A549 (cell line): ENCODE measurements around the gene ZDHHC11.

Experiments
- BHLHE40 ChIP-seq: IDR thresholded peaks from 2 replicates; pipeline ENCODE4 v1.6.1; 2012; ENCODE audit warnings: low read depth, low read length, inconsistent platforms
- CBX2 ChIP-seq: fragments of 200-600 bp; sonication (generic); IDR thresholded peaks from 2 replicates; pipeline ENCODE4 v1.6.1; 2016; ENCODE audit warnings: low read depth, mild to moderate bottlenecking, borderline replicate concordance
- CEBPB ChIP-seq, 2 experiments: fragments of >200 bp in 1 of 2; sonication (Bioruptor Twin) in 1 of 2; formaldehyde crosslinking in 1 of 2; IDR thresholded peaks; 2 replicates each; pipeline ENCODE4 v1.6.1; 2012 to 2016
- MAFK ChIP-seq: fragments of 450-650 bp; IDR thresholded peaks from 2 replicates; pipeline ENCODE4 v1.6.1; 2014; ENCODE audit not compliant: partially characterized antibody
- USF2 ChIP-seq: fragments of 450-650 bp; IDR thresholded peaks from 2 replicates; pipeline ENCODE4 v1.6.1; 2014; ENCODE audit warnings: antibody characterized with exemption
- TF ChIP-seq, protein P1 (sequence below): IDR thresholded peaks from 2 replicates; pipeline ENCODE4 v1.6.1; 2012
- TF ChIP-seq, protein P2 (sequence below): fragments of 250-450 bp; sonication (Bioruptor Pico); IDR thresholded peaks from 2 replicates; pipeline ENCODE4 v1.5.0; 2020; ENCODE audit warnings: low read depth, mild to moderate bottlenecking, moderate library complexity
- TF ChIP-seq, protein P3 (sequence below): fragments of >200 bp; sonication (Bioruptor Twin); formaldehyde crosslinking; IDR thresholded peaks from 3 replicates; pipeline ENCODE4 v1.5.1; 2016

DNA sequence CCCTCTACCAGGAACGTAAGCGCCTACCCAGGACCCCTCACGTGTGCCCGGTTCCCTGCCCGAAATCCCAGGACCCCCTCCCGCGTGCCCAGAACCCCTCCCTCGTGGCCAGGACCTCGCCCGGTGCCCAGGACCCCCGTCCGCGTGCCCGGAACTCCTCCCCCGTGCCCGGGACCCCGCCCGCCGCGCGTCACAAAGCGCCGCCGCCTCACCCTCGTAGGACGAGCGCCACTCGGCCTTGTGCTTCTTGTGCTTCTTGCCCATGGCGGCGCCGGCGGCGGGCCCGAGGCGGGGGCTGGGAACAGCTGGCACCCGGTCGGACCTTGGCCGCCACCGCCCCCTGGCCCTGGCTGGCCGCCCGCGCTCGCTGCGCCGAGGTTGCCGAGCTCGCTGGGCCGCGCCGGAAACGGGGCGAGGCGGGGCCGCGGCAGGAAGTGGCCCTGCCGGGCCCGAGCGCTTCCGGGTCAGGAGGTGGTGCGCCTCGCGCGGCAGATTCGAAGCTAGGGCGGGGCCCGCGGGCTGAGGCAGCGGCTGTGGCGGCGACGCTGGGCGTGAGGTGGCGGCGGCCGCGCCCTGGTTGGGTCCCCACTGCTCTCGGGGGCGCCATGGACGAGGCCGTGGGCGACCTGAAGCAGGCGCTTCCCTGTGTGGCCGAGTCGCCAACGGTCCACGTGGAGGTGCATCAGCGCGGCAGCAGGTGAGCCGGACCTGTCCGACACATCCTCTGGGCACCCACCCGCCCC is 41.8 kb upstream of the ZDHHC11 start, which contains the start of the genes BRD9 and TRIP13:
- TF ChIP-seq, protein P1, sequence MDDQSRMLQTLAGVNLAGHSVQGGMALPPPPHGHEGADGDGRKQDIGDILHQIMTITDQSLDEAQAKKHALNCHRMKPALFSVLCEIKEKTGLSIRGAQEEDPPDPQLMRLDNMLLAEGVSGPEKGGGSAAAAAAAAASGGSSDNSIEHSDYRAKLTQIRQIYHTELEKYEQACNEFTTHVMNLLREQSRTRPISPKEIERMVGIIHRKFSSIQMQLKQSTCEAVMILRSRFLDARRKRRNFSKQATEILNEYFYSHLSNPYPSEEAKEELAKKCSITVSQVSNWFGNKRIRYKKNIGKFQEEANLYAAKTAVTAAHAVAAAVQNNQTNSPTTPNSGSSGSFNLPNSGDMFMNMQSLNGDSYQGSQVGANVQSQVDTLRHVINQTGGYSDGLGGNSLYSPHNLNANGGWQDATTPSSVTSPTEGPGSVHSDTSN, result no peak
- TF ChIP-seq, protein P2, sequence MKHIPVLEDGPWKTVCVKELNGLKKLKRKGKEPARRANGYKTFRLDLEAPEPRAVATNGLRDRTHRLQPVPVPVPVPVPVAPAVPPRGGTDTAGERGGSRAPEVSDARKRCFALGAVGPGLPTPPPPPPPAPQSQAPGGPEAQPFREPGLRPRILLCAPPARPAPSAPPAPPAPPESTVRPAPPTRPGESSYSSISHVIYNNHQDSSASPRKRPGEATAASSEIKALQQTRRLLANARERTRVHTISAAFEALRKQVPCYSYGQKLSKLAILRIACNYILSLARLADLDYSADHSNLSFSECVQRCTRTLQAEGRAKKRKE (CRISPR knock-in tag), result no peak
- TF ChIP-seq CBX2 (no peak), MAFK (no peak), CEBPB (IDR thresholded peaks at IDR 0.05) (no peak), BHLHE40 (no peak), USF2 (no peak)
- TF ChIP-seq, protein P3, sequence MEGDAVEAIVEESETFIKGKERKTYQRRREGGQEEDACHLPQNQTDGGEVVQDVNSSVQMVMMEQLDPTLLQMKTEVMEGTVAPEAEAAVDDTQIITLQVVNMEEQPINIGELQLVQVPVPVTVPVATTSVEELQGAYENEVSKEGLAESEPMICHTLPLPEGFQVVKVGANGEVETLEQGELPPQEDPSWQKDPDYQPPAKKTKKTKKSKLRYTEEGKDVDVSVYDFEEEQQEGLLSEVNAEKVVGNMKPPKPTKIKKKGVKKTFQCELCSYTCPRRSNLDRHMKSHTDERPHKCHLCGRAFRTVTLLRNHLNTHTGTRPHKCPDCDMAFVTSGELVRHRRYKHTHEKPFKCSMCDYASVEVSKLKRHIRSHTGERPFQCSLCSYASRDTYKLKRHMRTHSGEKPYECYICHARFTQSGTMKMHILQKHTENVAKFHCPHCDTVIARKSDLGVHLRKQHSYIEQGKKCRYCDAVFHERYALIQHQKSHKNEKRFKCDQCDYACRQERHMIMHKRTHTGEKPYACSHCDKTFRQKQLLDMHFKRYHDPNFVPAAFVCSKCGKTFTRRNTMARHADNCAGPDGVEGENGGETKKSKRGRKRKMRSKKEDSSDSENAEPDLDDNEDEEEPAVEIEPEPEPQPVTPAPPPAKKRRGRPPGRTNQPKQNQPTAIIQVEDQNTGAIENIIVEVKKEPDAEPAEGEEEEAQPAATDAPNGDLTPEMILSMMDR, result no peak
